Loucy (cell line): Measurements from ENCODE around the gene ASB4.
"Not testable (repeated sequence)": the region's sequence is repeated elsewhere in the genome, so short reads cannot be mapped to it uniquely, and the experiment has no call there.

Experiments used
- H2AFZ ChIP-seq: fragments of 200-600 bp; sonication (generic); 2 replicates; pipeline ENCODE4 v1.6.0; 2016; ENCODE audit warnings: antibody characterized with exemption, mild to moderate bottlenecking, low read length, moderate library complexity
- H3F3A ChIP-seq: fragments of 200-600 bp; 2 replicates; pipeline ENCODE4 v1.6.0; 2016; ENCODE audit warnings: antibody characterized with exemption, low read depth, mild to moderate bottlenecking
- H3K27me3 ChIP-seq: fragments of 200-600 bp; sonication (generic); 2 replicates; pipeline ENCODE4 v1.6.1; 2014; ENCODE audit warnings: low read length, mild to moderate bottlenecking; ENCODE audit not compliant: insufficient read depth, poor library complexity, severe bottlenecking
- H3K36me3 ChIP-seq: fragments of 200-600 bp; sonication (generic); 2 replicates; pipeline ENCODE4 v1.6.1; 2016; ENCODE audit warnings: low read length; ENCODE audit not compliant: insufficient read depth
- H3K4me1 ChIP-seq: fragments of 200-600 bp; sonication (generic); 2 replicates; pipeline ENCODE4 v1.5.1; 2014; ENCODE audit warnings: low read length, mild to moderate bottlenecking; ENCODE audit not compliant: insufficient read depth, poor library complexity, severe bottlenecking
- H3K4me2 ChIP-seq: fragments of 200-600 bp; sonication (generic); 2 replicates; pipeline ENCODE4 v1.6.0; 2014; ENCODE audit warnings: antibody characterized with exemption, low read length, low read depth, mild to moderate bottlenecking; ENCODE audit not compliant: poor library complexity, severe bottlenecking
- H3K4me3 ChIP-seq: fragments of 200-600 bp; sonication (generic); 2 replicates; pipeline ENCODE4 v1.5.1; 2014; ENCODE audit warnings: low read length, mild to moderate bottlenecking, mixed read lengths; ENCODE audit not compliant: poor library complexity, severe bottlenecking
- H3K79me2 ChIP-seq: fragments of 200-600 bp; sonication (generic); 2 replicates; pipeline ENCODE4 v1.6.1; 2014; ENCODE audit warnings: low read length; ENCODE audit not compliant: insufficient read depth
- H3K9ac ChIP-seq: fragments of 200-600 bp; sonication (generic); 2 replicates; pipeline ENCODE4 v1.6.0; 2014; ENCODE audit warnings: mild to moderate bottlenecking, low read depth, low read length, moderate library complexity; ENCODE audit not compliant: poor library complexity, severe bottlenecking
- H3K9me2 ChIP-seq: fragments of 200-600 bp; sonication (generic); replicated peaks from 2 replicates; pipeline ENCODE4 v1.6.1; 2016; ENCODE audit warnings: low read depth, low read length, mixed read lengths
- H3K9me3 ChIP-seq: fragments of 200-600 bp; sonication (generic); 2 replicates; pipeline ENCODE4 v1.6.1; 2014; ENCODE audit warnings: mild to moderate bottlenecking, antibody characterized with exemption, low read length, low read depth; ENCODE audit not compliant: insufficient read depth
- H4K20me1 ChIP-seq: fragments of 200-600 bp; sonication (generic); 2 replicates; pipeline ENCODE4 v1.6.0; 2014; ENCODE audit warnings: antibody characterized with exemption, low read length, mild to moderate bottlenecking; ENCODE audit not compliant: insufficient read depth, poor library complexity, severe bottlenecking
- EZH2phosphoT487 ChIP-seq: fragments of 200-600 bp; IDR thresholded peaks from 2 replicates; pipeline ENCODE4 v1.6.1; 2018; ENCODE audit warnings: antibody characterized with exemption, mild to moderate bottlenecking, moderate library complexity, borderline replicate concordance
- TF ChIP-seq, protein P1 (sequence below): fragments of 200-600 bp; sonication (generic); conservative IDR thresholded peaks from 2 replicates; pipeline ENCODE4 v1.5.1; 2014; ENCODE audit warnings: mild to moderate bottlenecking, antibody characterized with exemption, low read length

The ASB4 gene

DNA sequence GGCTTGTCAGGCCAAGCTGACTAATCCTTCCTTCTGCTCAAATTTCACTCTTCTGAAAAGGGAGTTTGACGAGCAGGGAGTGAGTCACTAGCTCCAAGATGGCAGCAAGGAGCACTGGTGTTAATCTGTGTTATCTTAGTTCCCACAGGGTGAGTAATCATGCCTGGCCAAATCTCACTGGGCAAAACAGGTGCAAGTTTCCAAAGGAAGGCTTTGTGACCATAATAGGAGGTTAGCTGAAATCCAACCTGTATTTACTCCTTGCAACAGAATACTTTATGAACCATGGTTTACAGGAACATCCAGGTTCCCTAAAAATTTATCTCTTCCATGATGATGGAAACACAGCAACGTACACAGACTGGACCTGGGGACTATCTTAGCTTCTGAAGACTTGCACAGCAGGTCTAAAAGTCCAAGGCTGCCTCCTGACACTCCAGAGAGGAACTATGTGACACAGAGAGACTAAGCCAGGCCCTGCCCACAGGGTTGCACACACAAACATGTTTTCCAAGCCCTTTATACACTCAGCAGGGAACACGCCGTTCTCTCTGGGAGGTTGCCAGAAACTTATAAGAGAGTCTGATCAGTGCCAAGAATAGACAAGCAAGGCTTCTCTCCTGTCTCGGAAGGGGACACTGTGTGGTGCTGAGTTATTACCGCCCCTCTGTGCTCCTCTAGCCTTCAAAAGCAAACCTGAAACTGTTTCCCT lies 64.2 kb downstream of the ASB4 start:
- Histone ChIP-seq H2AFZ (0 out of 2 replicates have a peak overlapping the region, but pooled peaks have one; percentile 20), H3K4me1 (no peaks in the 10 kb centered on the region), H3K79me2 (no peaks in the 10 kb centered on the region), H3K9me2 (no peaks in the 10 kb centered on the region), H3K36me3 (no peaks in the 10 kb centered on the region), H3K27me3 (no peaks in the 10 kb centered on the region), H4K20me1 (no peaks in the 10 kb centered on the region), H3K4me3 (no peak overlapping the region), H3K4me2 (no peak overlapping the region), H3K9ac (no peak overlapping the region), H3F3A (no peaks in the 10 kb centered on the region), H3K9me3 (no peaks in the 10 kb centered on the region)
- TF ChIP-seq EZH2phosphoT487 = no peak
- TF ChIP-seq, protein P1, sequence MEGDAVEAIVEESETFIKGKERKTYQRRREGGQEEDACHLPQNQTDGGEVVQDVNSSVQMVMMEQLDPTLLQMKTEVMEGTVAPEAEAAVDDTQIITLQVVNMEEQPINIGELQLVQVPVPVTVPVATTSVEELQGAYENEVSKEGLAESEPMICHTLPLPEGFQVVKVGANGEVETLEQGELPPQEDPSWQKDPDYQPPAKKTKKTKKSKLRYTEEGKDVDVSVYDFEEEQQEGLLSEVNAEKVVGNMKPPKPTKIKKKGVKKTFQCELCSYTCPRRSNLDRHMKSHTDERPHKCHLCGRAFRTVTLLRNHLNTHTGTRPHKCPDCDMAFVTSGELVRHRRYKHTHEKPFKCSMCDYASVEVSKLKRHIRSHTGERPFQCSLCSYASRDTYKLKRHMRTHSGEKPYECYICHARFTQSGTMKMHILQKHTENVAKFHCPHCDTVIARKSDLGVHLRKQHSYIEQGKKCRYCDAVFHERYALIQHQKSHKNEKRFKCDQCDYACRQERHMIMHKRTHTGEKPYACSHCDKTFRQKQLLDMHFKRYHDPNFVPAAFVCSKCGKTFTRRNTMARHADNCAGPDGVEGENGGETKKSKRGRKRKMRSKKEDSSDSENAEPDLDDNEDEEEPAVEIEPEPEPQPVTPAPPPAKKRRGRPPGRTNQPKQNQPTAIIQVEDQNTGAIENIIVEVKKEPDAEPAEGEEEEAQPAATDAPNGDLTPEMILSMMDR = no peak

DNA sequence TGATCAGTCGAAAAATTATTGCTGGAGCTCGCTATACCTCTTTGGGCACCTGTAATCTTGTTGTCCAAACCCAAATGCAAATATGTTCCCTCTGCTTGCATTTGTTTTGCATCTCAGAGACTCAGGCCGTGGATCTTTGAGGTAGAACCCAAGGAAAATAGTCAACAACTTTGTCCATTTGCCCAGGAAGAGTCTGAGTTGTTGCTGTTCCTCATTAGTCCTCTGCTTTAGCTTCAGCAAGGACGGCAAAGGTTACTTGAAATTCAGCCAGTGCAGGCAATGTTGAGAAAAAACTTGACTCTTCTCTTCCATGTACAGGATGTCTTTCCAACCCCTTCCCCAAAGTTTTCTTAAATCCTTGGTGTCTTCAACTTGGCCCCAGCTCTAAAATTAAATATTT lies 64.8 kb downstream of the ASB4 start:
- Histone ChIP-seq H2AFZ (0 out of 2 replicates have a peak overlapping the region, but pooled peaks have one; percentile 20), H3K4me2 (no peak overlapping the region), H3F3A (no peaks in the 10 kb centered on the region), H3K79me2 (no peaks in the 10 kb centered on the region), H3K4me1 (no peaks in the 10 kb centered on the region), H3K9me3 (no peaks in the 10 kb centered on the region), H4K20me1 (no peaks in the 10 kb centered on the region), H3K4me3 (no peak overlapping the region), H3K27me3 (no peaks in the 10 kb centered on the region), H3K9me2 (no peaks in the 10 kb centered on the region), H3K36me3 (no peaks in the 10 kb centered on the region), H3K9ac (no peak overlapping the region)
- TF ChIP-seq, protein P1 = no peak
- TF ChIP-seq EZH2phosphoT487 = no peak

DNA sequence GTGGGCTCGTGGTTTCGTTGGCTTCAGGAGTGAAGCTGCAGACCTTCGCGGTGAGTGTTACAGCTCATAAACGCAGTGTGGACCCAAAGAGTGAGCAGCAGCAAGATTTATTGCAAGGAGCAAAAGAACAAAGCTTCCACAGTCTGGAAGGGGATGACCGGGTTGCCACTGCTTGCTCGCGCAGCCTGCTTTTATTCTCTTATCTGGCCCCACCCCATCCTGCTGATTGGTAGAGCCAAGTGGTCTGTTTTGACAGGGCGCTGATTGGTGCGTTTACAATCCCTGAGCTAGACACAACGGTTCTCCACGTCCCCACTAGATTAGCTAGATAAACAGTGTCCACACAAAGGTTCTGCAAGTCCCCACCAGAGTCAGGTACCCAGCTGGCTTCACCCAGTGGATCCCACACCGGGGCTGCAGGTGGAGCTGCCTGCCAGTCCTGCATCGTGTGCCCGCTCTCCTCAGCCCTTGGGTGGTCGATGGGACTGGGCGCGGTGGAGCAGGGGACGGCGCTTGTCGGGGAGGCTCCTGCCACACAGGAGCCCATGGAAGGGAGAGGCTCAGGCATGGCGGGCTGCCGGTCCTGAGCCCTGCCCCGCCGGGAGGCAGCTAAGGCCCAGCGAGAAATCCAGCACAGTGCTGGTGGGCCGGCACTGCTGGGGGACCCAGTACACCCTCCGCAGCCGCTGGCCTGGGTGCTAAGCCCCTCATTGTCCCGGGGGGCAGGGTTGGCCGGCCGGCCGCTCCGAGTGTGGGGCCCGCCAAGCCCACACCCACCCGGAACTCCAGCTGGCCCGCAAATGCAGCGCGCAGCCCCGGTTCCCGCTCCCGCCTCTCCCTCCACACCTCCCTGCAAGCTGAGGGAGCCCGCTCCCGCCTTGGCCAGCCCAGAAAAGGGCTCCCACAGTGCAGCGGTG lies 66.5 kb downstream of the ASB4 start:
- not testable (repeated sequence) for H2AFZ ChIP-seq, H3F3A ChIP-seq, H3K4me3 ChIP-seq, H3K27me3 ChIP-seq, H3K9me3 ChIP-seq, H3K4me2 ChIP-seq, H3K9ac ChIP-seq, H3K79me2 ChIP-seq, H4K20me1 ChIP-seq, H3K9me2 ChIP-seq, H3K4me1 ChIP-seq, H3K36me3 ChIP-seq
